NCI-H1048 (cell line): ENCODE results near the gene RXFP1.

ENCODE experiments used
- DNase-seq: peaks from one replicate; lab custom pipeline; 2025; lab: John Stamatoyannopoulos, UW

RXFP1 gene

DNA sequence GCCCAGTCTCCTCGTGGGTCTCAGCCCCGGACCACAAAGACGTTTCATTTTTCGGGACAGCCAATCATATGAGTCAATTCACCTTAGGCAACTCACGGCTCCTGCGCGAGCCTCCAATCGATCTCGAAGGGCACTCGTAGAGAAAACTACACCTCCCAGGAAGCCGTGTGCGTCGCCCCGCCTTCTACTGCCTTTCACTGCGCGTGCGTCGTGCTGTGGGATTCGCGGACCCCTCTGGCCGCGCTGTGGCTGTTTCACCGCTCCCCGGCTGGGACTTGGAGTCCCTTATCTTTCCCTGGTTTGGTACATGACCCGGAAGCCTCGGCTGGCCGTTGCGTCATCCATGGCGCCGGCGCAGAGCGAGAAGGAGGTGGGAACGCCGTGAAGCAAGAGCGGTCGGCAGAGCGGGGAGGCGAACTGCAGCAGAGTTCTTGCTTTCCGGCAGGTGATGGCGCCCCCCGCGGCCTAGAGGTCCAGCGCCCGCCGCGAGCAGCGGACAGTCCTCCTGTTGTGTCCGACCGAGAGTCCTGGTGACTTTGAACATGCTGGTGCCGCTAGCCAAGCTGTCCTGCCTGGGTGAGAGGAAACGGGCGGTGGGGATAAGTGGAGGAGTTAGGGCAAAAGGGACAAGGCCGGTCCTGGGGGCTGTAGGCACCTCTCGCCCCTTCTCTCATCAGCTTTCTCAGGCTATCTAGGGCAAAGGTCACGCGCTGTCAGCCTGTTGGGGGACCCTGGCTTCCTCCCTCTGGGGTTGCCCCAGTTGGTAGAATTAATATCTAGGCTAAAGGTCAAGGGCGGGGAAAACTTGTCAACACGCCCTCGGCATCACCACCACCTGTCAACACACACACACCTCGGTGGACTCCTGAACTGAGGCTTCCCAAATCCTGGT is 150.5 kb downstream of the RXFP1 start, which contains the start of gene ETFDH:
TSS of gene ETFDH (plus strand) at position 382 of the 892 bp plus-strand sequence. CDS start at position 543, 161 bp downstream.
- DNase-seq, result peak; percentile 98

DNA sequence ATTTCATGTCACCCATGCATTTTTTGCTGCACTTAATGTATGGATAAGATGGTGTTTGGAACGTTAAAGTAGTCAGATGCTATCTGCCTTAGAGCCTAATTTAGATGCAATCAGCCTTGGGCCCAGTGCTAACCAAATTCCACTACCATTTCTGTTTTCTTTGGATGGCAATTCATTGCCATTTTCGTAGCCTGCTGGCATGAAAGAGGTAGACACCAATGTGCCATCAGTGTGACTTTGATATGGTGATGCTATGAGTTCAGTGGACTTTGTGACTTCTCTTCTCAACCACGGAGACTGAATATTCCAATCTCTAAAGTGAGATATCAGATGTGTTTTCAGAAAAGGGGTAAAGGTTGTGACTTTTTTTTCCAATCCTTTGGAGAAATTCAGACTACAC is 152.0 kb downstream of the RXFP1 start:
- DNase-seq, result no peak

DNA sequence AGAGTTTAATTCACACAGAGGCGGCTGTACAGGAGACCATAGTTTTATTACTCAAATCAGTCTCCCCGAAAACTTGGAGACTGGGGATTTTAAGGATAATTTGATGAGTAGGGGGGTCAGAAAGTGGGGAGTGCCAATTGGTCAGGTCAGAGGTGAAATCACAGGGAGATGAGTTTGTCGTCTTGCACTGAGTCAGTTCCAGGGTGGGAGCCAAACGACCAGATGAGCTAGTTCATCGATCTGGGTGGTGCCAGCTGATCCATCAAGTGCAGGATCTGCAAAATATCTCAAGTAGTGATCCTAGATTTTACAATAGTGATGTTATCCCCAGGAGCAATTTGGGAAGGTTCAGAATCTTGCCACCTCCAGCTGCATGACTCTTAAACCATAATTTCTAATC is 154.4 kb downstream of the RXFP1 start:
- DNase-seq, result no peak

DNA sequence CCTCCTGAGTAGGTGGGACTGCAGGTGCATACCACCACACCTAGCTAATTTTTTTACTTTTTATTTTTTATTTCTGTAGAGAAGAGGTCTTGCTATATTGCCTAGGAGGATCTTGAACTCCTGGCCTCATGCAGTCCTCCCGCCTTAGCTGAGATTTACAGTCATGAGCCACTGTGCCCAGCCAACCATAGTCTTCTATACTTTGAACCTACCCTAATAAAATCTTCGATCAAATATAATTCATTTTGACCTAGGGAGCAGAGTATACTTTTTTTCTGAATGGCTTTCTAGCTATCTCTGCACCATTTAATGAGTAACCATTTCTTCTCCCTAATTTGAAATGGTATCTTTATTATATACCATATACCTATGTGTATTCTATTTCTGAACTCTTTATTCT is 157.1 kb downstream of the RXFP1 start:
- DNase-seq, result no peak

DNA sequence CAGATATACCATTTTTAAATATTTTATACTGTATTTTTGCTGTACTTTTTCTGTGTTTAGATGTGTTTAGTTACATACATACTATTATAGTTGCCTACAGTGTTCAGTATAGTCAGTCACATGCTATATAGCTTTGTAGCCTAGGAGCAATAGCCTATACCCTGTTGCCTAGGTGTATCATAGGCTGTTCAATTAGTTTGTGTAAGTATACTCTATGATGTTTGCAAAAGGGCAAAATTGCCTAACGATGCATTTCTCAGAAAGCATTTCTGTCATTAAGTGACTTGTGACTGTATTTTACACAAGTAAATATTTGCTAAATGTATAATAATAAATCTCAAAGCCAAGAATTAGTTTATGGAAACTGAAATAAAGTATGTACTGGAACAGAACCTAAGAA is 159.9 kb downstream of the RXFP1 start:
- no peak for DNase-seq

DNA sequence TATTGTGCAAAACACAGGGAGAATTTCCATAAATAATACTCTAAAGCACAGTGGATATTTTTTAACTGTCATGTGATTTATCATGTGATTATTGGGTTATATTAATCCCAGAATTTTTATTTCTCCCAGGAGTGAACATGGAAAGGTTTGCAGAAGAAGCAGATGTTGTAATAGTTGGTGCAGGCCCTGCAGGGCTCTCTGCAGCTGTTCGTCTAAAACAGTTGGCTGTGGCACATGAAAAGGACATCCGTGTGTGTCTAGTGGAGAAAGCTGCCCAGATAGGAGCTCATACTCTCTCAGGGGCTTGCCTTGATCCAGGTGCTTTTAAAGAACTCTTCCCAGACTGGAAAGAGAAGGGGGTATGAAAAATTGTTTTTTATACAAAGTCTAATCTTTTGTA is 160.4 kb downstream of the RXFP1 start:
- DNase-seq, result no peak

DNA sequence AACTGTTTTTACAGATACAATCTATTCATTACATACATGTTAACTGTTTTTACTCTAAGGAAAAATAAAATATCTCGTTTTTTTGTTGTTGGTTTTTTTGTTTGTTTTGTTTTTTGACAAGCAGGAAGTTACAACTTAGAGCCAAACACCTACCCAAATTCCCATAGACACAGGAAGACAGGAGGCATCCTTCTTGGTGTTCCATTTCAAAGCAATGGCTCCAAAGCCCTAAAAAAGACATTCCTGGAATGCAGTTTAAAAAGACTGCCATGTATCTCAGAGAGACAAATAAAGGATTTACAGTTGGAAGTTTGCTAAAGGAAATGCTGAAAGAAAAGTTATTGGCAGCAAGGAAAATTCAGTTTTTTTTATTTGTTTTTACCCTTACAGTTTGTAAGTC is 167.1 kb downstream of the RXFP1 start:
- DNase-seq, result no peak
